ENCODE data around the gene SEMA3C. TPM values are rescaled to one million over a fixed set of nuclear protein-coding genes. Genes with fewer than 3 reads are reported as not detected.
A peak's percentile ranks its signal among the peaks of the same experiment; 100 is the strongest.

Gene SEMA3C
- total and polyA plus RNA-seq, 10 donors, result 1.1 to 53.7 (median 13.0) TPM

- H3K27ac ChIP-seq, result peak overlapping the region in 6 of 8 donors; percentile 45 to 74 (median 51)
- H3K27me3 ChIP-seq (replicated peaks in 1 of 7), result peaks cover 0 to 45% (median 10%) of the 10 kb centered on the region in 7 donors
- WGBS, 5 donors, result 5 to 7% (median 6%) methylated on average over 8 of the region's 8 CpGs
- intact Hi-C loops (cut with DNase I; ENCODE audit: low total_unique reads), result no loop called here
- DNase-seq, result no peak
- no peaks in the 10 kb centered on the region for H3K36me3 ChIP-seq
- peaks cover 0 to 18% (median 13%) of the 10 kb centered on the region in 6 donors for H3K4me1 ChIP-seq
- H3K4me3 ChIP-seq, result peak overlapping the region; percentile 20 to 65 (median 42)
- H3K9me3 ChIP-seq, result no peaks in the 10 kb centered on the region
- TF ChIP-seq POLR2AphosphoS5 (IDR thresholded peaks at IDR 0.05), result no peak
- no peak for TF ChIP-seq POLR2A (IDR thresholded peaks at IDR 0.05)
- TF ChIP-seq CTCF (IDR thresholded peaks at IDR 0.05 in 8 of 11, conservative IDR thresholded peaks at IDR 0.05 in 3 of 11), result no peak
Observed at GRCh38 chr7:80918399-80918798, 452 bp downstream of the SEMA3C start.

GRCh38 chr7:80916770-80917741, 1.8 kb downstream of the SEMA3C start:
- Histone ChIP-seq H3K4me1 (peaks cover 0 to 18% (median 13%) of the 10 kb centered on the region in 6 donors), H3K27me3 (replicated peaks in 1 of 7) (peaks cover 0 to 45% (median 10%) of the 10 kb centered on the region in 7 donors), H3K9me3 (no peaks in the 10 kb centered on the region), H3K27ac (no peak overlapping the region), H3K4me3 (peak overlapping the region in 7 of 8 donors; percentile 9 to 65 (median 28)), H3K36me3 (no peaks in the 10 kb centered on the region)
- DNase-seq, result no peak
- TF ChIP-seq POLR2AphosphoS5 (IDR thresholded peaks at IDR 0.05) (no peak), POLR2A (IDR thresholded peaks at IDR 0.05) (no peak), CTCF (IDR thresholded peaks at IDR 0.05 in 8 of 11, conservative IDR thresholded peaks at IDR 0.05 in 3 of 11) (peak in 1 of 11 experiments; percentile 9)
- WGBS, 5 donors, result 66 to 85% (median 77%) methylated on average over 3 of the region's 3 CpGs
- intact Hi-C loops (cut with DNase I; ENCODE audit: low total_unique reads), result no loop called here

GRCh38 chr7:80910228-80910627, 8.6 kb downstream of the SEMA3C start:
- Histone ChIP-seq H3K27me3 (replicated peaks in 1 of 7) (no peaks in the 10 kb centered on the region), H3K4me3 (no peak overlapping the region), H3K27ac (no peak overlapping the region), H3K4me1 (no peaks in the 10 kb centered on the region), H3K36me3 (no peaks in the 10 kb centered on the region), H3K9me3 (no peaks in the 10 kb centered on the region)
- WGBS, 5 donors, result 46 to 80% (median 67%) methylated on average over 1 of the region's 1 CpG
- no peak for DNase-seq
- no peak for TF ChIP-seq POLR2AphosphoS5 (IDR thresholded peaks at IDR 0.05)
- intact Hi-C loops (cut with DNase I; ENCODE audit: low total_unique reads), result no loop called here

GRCh38 chr7:80908360-80908797, 10.5 kb downstream of the SEMA3C start:
- no peaks in the 10 kb centered on the region for H3K27me3 ChIP-seq (replicated peaks in 1 of 7)
- H3K4me3 ChIP-seq, result no peak overlapping the region
- no peaks in the 10 kb centered on the region for H3K4me1 ChIP-seq
- no peaks in the 10 kb centered on the region for H3K36me3 ChIP-seq
- DNase-seq, result no peak
- H3K27ac ChIP-seq, result no peak overlapping the region
- H3K9me3 ChIP-seq, result no peaks in the 10 kb centered on the region
- WGBS, 5 donors, result 75 to 80% (median 79%) methylated on average over 6 of the region's 6 CpGs
- TF ChIP-seq POLR2AphosphoS5 (IDR thresholded peaks at IDR 0.05) (no peak), CTCF (IDR thresholded peaks at IDR 0.05 in 8 of 11, conservative IDR thresholded peaks at IDR 0.05 in 3 of 11) (no peak), POLR2A (IDR thresholded peaks at IDR 0.05) (no peak)
- intact Hi-C loops (cut with DNase I; ENCODE audit: low total_unique reads), result no loop called here

All from spleen (tissue), 11 donors.